DOHH2 (cell line): ENCODE results near the gene MORN3.

ENCODE experiments used
- CTCF ChIP-seq: fragments of 200-600 bp; sonication (generic); IDR thresholded peaks from one replicate; pipeline ENCODE4 v1.5.1; 2014; ENCODE audit warnings: antibody characterized with exemption, mild to moderate bottlenecking, low read depth, low read length; ENCODE audit not compliant: poor library complexity, severe bottlenecking
- EZH2phosphoT487 ChIP-seq: fragments of 200-600 bp; sonication (generic); IDR thresholded peaks from 2 replicates; pipeline ENCODE4 v1.6.1; 2017; ENCODE audit warnings: borderline replicate concordance, mild to moderate bottlenecking, antibody characterized with exemption, low read length, moderate library complexity, mixed read lengths

- TF ChIP-seq CTCF (no peak), EZH2phosphoT487 (no peak)
These were observed 43.9 kb upstream of the MORN3 start for GRCh38 chr12:121713257-121713777.
